ENCODE results near the gene BBIP1.
"Not testable (repeated sequence)": the region's sequence is repeated elsewhere in the genome, so short reads cannot be mapped to it uniquely, and the experiment has no call there.

The BBIP1 gene

GRCh38 chr10:110919971-110920881 is 1.2 kb upstream of the BBIP1 start:
- no peak for DNase-seq

- DNase-seq, result peak; percentile 97
Observed at GRCh38 chr10:110919349-110919931, 460 bp upstream of the BBIP1 start, which contains the start of gene SHOC2. Gene SHOC2, plus strand, starts transcription at chr10:110919604. Its CDS starts 44,755 bp downstream, at chr10:110964359.

- DNase-seq, result peak; percentile 84
Observed at GRCh38 chr10:110918269-110918642, 724 bp downstream of the BBIP1 start.

- DNase-seq, result no peak
Observed at GRCh38 chr10:110916554-110917346, 2.2 kb downstream of the BBIP1 start.

GRCh38 chr10:110915600-110915999 is 3.4 kb downstream of the BBIP1 start:
- DNase-seq, result not testable (repeated sequence)

- DNase-seq, result no peak
Observed at GRCh38 chr10:110915035-110915434, 3.9 kb downstream of the BBIP1 start.

- no peak for DNase-seq
Observed at GRCh38 chr10:110914431-110914830, 4.5 kb downstream of the BBIP1 start.

GRCh38 chr10:110912374-110912773 is 6.6 kb downstream of the BBIP1 start:
- no peak for DNase-seq

- DNase-seq, result no peak
Observed at GRCh38 chr10:110910138-110910537, 8.8 kb downstream of the BBIP1 start.

GRCh38 chr10:110903280-110904278 is 15.4 kb downstream of the BBIP1 start:
- no peak for DNase-seq

- no peak for DNase-seq
Observed at GRCh38 chr10:110901954-110902819, 16.8 kb downstream of the BBIP1 start.

- DNase-seq, result no peak
Observed at GRCh38 chr10:110900983-110901382, 18.0 kb downstream of the BBIP1 start.

GRCh38 chr10:110898391-110898790 is 20.6 kb downstream of the BBIP1 start:
- no peak for DNase-seq

- no peak for DNase-seq
Observed at GRCh38 chr10:110897184-110897583, 21.8 kb downstream of the BBIP1 start.

- DNase-seq, result no peak
Observed at GRCh38 chr10:110893559-110894179, 25.3 kb downstream of the BBIP1 start.

- no peak for DNase-seq
Observed at GRCh38 chr10:110892602-110893288, 26.2 kb downstream of the BBIP1 start.

GRCh38 chr10:110887560-110887959 is 31.4 kb downstream of the BBIP1 start:
- DNase-seq, result no peak

GRCh38 chr10:110885932-110886674 is 32.9 kb downstream of the BBIP1 start:
- no peak for DNase-seq

GRCh38 chr10:110883924-110884323 is 35.1 kb downstream of the BBIP1 start:
- DNase-seq, result no peak
